Stomach (tissue), 9 donors: ENCODE results near the gene SLC25A28. TPM values are rescaled to one million over a fixed set of nuclear protein-coding genes. Genes with fewer than 3 reads are reported as not detected.
A peak's percentile ranks its signal among the peaks of the same experiment; 100 is the strongest.

Experiments used
- DNase-seq, 2 donors: peaks; one replicate each; pipeline versions ENCODE4 v3.0.0 to v3.0.0-alpha.2; 2013 to 2019
- H3K27ac ChIP-seq, 5 donors: fragments of 200-600 bp in 4 of 5; sonication (generic) in 4 of 5; one replicate each; pipeline ENCODE4 v1.5.1; 2013 to 2019; ENCODE audit warnings: mild to moderate bottlenecking in 1 of 5, moderate library complexity in 1 of 5
- H3K27me3 ChIP-seq, 3 donors: fragments of 200-600 bp; sonication (generic); one replicate each; pipeline ENCODE4 v1.5.1; 2017 to 2019; ENCODE audit warnings: mixed run types in 1 of 3
- H3K36me3 ChIP-seq, 4 donors: fragments of 200-600 bp; sonication (generic); 1 replicate in 3 of 4; 2 replicates in 1 of 4; pipeline ENCODE4 v1.5.1; 2016 to 2019
- H3K4me1 ChIP-seq, 4 donors: fragments of 200-600 bp; sonication (generic); one replicate each; pipeline ENCODE4 v1.5.1; 2016 to 2019
- H3K4me3 ChIP-seq, 4 donors: fragments of 200-600 bp; sonication (generic) in 3 of 4; one replicate each; pipeline ENCODE4 v1.5.1; 2016 to 2019; ENCODE audit warnings: mild to moderate bottlenecking in 1 of 4
- H3K9me3 ChIP-seq, 4 donors: fragments of 200-600 bp; sonication (generic); one replicate each; pipeline ENCODE4 v1.5.1; 2016 to 2019
- EP300 ChIP-seq: sonication (generic); formaldehyde crosslinking; IDR thresholded peaks from one replicate; pipeline ENCODE4 v1.6.1; 2017; ENCODE audit warnings: antibody characterized with exemption
- POLR2A ChIP-seq, 4 donors: fragments of 450-650 bp; IDR thresholded peaks; one replicate each; pipeline ENCODE4 v1.6.1; 2016; ENCODE audit warnings: antibody characterized with exemption in 4 of 4, control low read depth in 2 of 4, mild to moderate bottlenecking in 1 of 4, moderate library complexity in 1 of 4
- POLR2AphosphoS5 ChIP-seq, 3 donors: sonication (generic); formaldehyde crosslinking; IDR thresholded peaks; one replicate each; pipeline ENCODE4 v1.6.1; 2016; ENCODE audit warnings: antibody characterized with exemption in 3 of 3
- WGBS, 5 donors: extraction: QIAGEN DNeasy Blood & Tissue Kit in 3 of 5; methylation state at CpG; one replicate each; pipeline versions ENCODE4 v1.1.5 to v1.1.7; 2013 to 2018; 5-methylcytosine and 5-hydroxymethylcytosine counted together
- intact Hi-C: fragments of 100-400 bp; cut with DNase I; formaldehyde crosslinking; loops from one replicate; pipeline ENCODE4 v1.15.1; 2023; ENCODE audit warnings: low total_unique reads
- polyA plus RNA-seq, 3 donors: library from polyadenylated mRNA; stranded (reverse); fragments of 200-250 nt; gene quantifications; one replicate each; pipeline ENCODE4 v1.2.3, GENCODE V29; 2013
- total RNA-seq, 5 donors: library from RNA; depleted of rRNA; stranded (reverse); fragments of >200 nt; gene quantifications; one replicate each; pipeline versions ENCODE4 v1.1.0 to v1.2.3, GENCODE V29; 2014 to 2016
- TF ChIP-seq, protein P1 (sequence below), 7 experiments: fragments of 450-650 bp in 4 of 7; fragments of 200-600 bp in 3 of 7; sonication (generic) in 3 of 7; IDR thresholded peaks; one replicate each; pipeline ENCODE4 v1.5.1; 2016 to 2019; ENCODE audit warnings: antibody characterized with exemption in 7 of 7, control low read depth in 2 of 7, mild to moderate bottlenecking in 1 of 7
- donor health status: healthy with polysubstance abuse.
- donor health status: Bipolar disorder and iron deficiency.
- donor health status: healthy.

The SLC25A28 gene
- total and polyA plus RNA-seq, 8 donors, result 7.5 to 225 (median 53.9) TPM

DNA sequence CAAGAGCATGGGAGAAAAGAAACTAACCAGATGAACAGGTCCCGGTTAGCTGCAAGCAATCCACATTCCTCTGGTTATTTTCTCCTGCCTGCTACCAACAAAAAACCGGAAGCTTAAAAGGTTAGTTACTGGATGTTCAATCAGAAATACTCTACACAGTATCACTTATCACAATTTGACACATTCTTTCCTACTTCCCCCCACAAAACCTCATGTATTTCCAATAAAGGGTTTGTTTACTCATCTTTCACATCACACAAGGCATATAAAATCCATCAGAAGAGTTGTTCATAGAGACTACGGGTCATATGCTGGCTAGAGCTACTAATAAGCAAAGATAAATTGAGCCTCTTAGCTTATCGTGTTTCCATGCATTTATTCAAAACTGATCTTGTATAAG, 4.8 kb downstream of the SLC25A28 start:
- Histone ChIP-seq H3K27ac (no peak overlapping the region), H3K36me3 (peaks cover 16 to 46% (median 42%) of the 10 kb centered on the region in 4 donors), H3K27me3 (no peaks in the 10 kb centered on the region), H3K9me3 (no peaks in the 10 kb centered on the region), H3K4me1 (peaks cover 25 to 48% (median 37%) of the 10 kb centered on the region in 4 donors), H3K4me3 (no peak overlapping the region)
- DNase-seq, result no peak
- no peak for TF ChIP-seq POLR2A (IDR thresholded peaks at IDR 0.05)
- no peak for TF ChIP-seq EP300
- TF ChIP-seq POLR2AphosphoS5 (IDR thresholded peaks at IDR 0.05), result no peak
- TF ChIP-seq, protein P1, sequence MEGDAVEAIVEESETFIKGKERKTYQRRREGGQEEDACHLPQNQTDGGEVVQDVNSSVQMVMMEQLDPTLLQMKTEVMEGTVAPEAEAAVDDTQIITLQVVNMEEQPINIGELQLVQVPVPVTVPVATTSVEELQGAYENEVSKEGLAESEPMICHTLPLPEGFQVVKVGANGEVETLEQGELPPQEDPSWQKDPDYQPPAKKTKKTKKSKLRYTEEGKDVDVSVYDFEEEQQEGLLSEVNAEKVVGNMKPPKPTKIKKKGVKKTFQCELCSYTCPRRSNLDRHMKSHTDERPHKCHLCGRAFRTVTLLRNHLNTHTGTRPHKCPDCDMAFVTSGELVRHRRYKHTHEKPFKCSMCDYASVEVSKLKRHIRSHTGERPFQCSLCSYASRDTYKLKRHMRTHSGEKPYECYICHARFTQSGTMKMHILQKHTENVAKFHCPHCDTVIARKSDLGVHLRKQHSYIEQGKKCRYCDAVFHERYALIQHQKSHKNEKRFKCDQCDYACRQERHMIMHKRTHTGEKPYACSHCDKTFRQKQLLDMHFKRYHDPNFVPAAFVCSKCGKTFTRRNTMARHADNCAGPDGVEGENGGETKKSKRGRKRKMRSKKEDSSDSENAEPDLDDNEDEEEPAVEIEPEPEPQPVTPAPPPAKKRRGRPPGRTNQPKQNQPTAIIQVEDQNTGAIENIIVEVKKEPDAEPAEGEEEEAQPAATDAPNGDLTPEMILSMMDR (IDR thresholded peaks at IDR 0.05), result no peak
- intact Hi-C loops, result loop anchor here (10.0 kb wide), 1 partner anchor 221 kb away; no protein-coding TSS in a partner anchor
- 61 to 70% (median 64%) methylated on average over 4 of the region's 4 CpGs for WGBS, 5 donors

GRCh38 chr10:99612167-99612831, 7.9 kb downstream of the SLC25A28 start:
- Histone ChIP-seq H3K9me3 (no peaks in the 10 kb centered on the region), H3K36me3 (peaks cover 24 to 61% (median 56%) of the 10 kb centered on the region in 4 donors), H3K27ac (no peak overlapping the region), H3K4me3 (no peak overlapping the region), H3K27me3 (no peaks in the 10 kb centered on the region), H3K4me1 (peaks cover 2 to 26% (median 18%) of the 10 kb centered on the region in 4 donors)
- DNase-seq, result peak in 1 of 2 donors; percentile 83
- intact Hi-C loops, result loop anchor here (5.0 to 10.0 kb wide), 2 partner anchors 175 to 217 kb away; no protein-coding TSS in a partner anchor
- WGBS, 5 donors, result 23 to 28% (median 27%) methylated on average over 7 of the region's 7 CpGs
- no peak for TF ChIP-seq EP300
- TF ChIP-seq POLR2AphosphoS5 (IDR thresholded peaks at IDR 0.05), result peak in 2 of 3 donors; percentile 8 to 20
- TF ChIP-seq, protein P1 (IDR thresholded peaks at IDR 0.05), result peak in 5 of 7 experiments; percentile 48 to 81 (median 74)

- no peak for DNase-seq
- H3K4me1 ChIP-seq, result peaks cover 0 to 16% (median 9%) of the 10 kb centered on the region in 4 donors
- H3K36me3 ChIP-seq, result peaks cover 24 to 61% (median 56%) of the 10 kb centered on the region in 4 donors
- H3K27ac ChIP-seq, result no peak overlapping the region
- H3K27me3 ChIP-seq, result no peaks in the 10 kb centered on the region
- 64 to 88% (median 76%) methylated on average over 4 of the region's 4 CpGs for WGBS, 5 donors
- TF ChIP-seq, protein P1 (IDR thresholded peaks at IDR 0.05), result no peak
- TF ChIP-seq POLR2AphosphoS5 (IDR thresholded peaks at IDR 0.05), result no peak
- no peak for TF ChIP-seq EP300
- no peak for TF ChIP-seq POLR2A (IDR thresholded peaks at IDR 0.05)
- no peak overlapping the region for H3K4me3 ChIP-seq
- intact Hi-C loops, result loop anchor here (5.0 to 10.0 kb wide), 2 partner anchors 174 to 217 kb away; no protein-coding TSS in a partner anchor
- H3K9me3 ChIP-seq, result no peaks in the 10 kb centered on the region
Measured at GRCh38 chr10:99611326-99611725, 8.9 kb downstream of the SLC25A28 start.

DNA sequence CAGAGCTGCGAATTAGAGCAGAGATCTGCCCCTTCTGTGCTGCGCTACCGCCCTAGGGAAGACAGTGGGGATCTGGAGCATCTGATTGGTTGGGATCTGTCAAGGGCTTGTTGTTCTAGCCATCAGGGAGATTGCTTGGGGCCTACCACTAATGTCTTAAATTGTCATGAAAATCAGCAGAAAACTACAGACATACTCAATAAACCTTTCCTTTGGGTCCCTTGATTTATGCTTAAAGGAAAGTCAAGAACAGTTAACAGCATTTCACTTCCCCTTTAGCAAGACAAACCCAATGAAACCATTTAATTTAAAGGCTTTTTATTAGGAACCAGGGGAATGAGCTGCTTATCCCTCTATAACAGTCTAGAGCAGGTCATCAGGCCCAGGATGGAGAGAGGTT, 10.0 kb downstream of the SLC25A28 start:
- peaks cover 24 to 56% (median 52%) of the 10 kb centered on the region in 4 donors for H3K36me3 ChIP-seq
- intact Hi-C loops, result loop anchor here (5.0 to 10.0 kb wide), 2 partner anchors 173 to 215 kb away; no protein-coding TSS in a partner anchor
- H3K4me3 ChIP-seq, result no peak overlapping the region
- TF ChIP-seq POLR2AphosphoS5 (IDR thresholded peaks at IDR 0.05) (no peak), EP300 (no peak), POLR2A (IDR thresholded peaks at IDR 0.05) (no peak)
- TF ChIP-seq, protein P1 (IDR thresholded peaks at IDR 0.05), result no peak
- H3K9me3 ChIP-seq, result no peaks in the 10 kb centered on the region
- no peak overlapping the region for H3K27ac ChIP-seq
- no peaks in the 10 kb centered on the region for H3K27me3 ChIP-seq
- DNase-seq, result no peak
- peaks cover 0 to 5% (median under 1%) of the 10 kb centered on the region in 4 donors for H3K4me1 ChIP-seq
- WGBS, 5 donors, result 80 to 94% (median 91%) methylated on average over 2 to 3 of the region's 3 CpGs
